OCI-LY1 (cell line): Measurements from ENCODE around the gene IRAK1.

Source experiments
- H2AFZ ChIP-seq: fragments of 200-600 bp; sonication (generic), shearing (Covaris generic); 2 replicates; pipeline ENCODE4 v1.6.0; 2014; ENCODE audit warnings: antibody characterized with exemption, mild to moderate bottlenecking, low read length
- H3F3A ChIP-seq: fragments of 200-600 bp; sonication (generic), shearing (Covaris generic); 2 replicates; pipeline ENCODE4 v1.6.0; 2014; ENCODE audit warnings: mild to moderate bottlenecking, antibody characterized with exemption, low read length, moderate library complexity; ENCODE audit not compliant: insufficient read depth
- H3K27ac ChIP-seq: fragments of 200-600 bp; sonication (generic); 2 replicates; pipeline ENCODE4 v1.5.1; 2014; ENCODE audit warnings: low read length, mixed run types, mild to moderate bottlenecking, low read depth; ENCODE audit not compliant: poor library complexity, severe bottlenecking
- H3K27me3 ChIP-seq: fragments of 200-600 bp; sonication (generic); 2 replicates; pipeline ENCODE4 v1.6.0; 2014; ENCODE audit warnings: antibody characterized with exemption, mild to moderate bottlenecking, low read length, moderate library complexity; ENCODE audit not compliant: insufficient read depth
- H3K36me3 ChIP-seq: fragments of 200-600 bp; sonication (generic); 2 replicates; pipeline ENCODE4 v1.6.1; 2014; ENCODE audit warnings: mild to moderate bottlenecking, antibody characterized with exemption, low read length, moderate library complexity, mixed read lengths; ENCODE audit not compliant: insufficient read depth
- H3K4me1 ChIP-seq: fragments of 200-600 bp; sonication (generic); 2 replicates; pipeline ENCODE4 v1.5.1; 2014; ENCODE audit warnings: mild to moderate bottlenecking, low read length, moderate library complexity; ENCODE audit not compliant: insufficient read depth, severe bottlenecking
- H3K4me2 ChIP-seq: fragments of 200-600 bp; sonication (generic), shearing (Covaris generic); 2 replicates; pipeline ENCODE4 v1.6.1; 2014; ENCODE audit warnings: low read length
- H3K4me3 ChIP-seq: fragments of 200-600 bp; sonication (generic); 2 replicates; pipeline ENCODE4 v1.5.1; 2014; ENCODE audit warnings: low read length, low read depth, mild to moderate bottlenecking, mixed read lengths; ENCODE audit not compliant: poor library complexity, severe bottlenecking
- H3K79me2 ChIP-seq: fragments of 200-600 bp; shearing (Covaris generic); 2 replicates; pipeline ENCODE4 v1.6.1; 2016; ENCODE audit warnings: mixed run types, low read length, mixed read lengths; ENCODE audit not compliant: insufficient read depth
- H3K9ac ChIP-seq: fragments of 200-600 bp; sonication (generic), shearing (Covaris generic); 2 replicates; pipeline ENCODE4 v1.6.1; 2014; ENCODE audit warnings: mild to moderate bottlenecking, low read length, mixed read lengths
- H3K9me2 ChIP-seq: fragments of 200-600 bp; sonication (generic), shearing (Covaris generic); 2 replicates; pipeline ENCODE4 v1.6.1; 2014; ENCODE audit warnings: low read depth, mild to moderate bottlenecking, low read length, mixed read lengths
- H3K9me3 ChIP-seq: fragments of 200-600 bp; shearing (Covaris generic); 2 replicates; pipeline ENCODE4 v1.6.1; 2014; ENCODE audit warnings: low read length, mixed read lengths
- H4K20me1 ChIP-seq: fragments of 200-600 bp; sonication (generic), shearing (Covaris generic); 2 replicates; pipeline ENCODE4 v1.6.0; 2016; ENCODE audit warnings: mild to moderate bottlenecking, low read length; ENCODE audit not compliant: insufficient read depth
- CTCF ChIP-seq: fragments of 200-600 bp; sonication (generic), shearing (Covaris generic); IDR thresholded peaks from 2 replicates; pipeline ENCODE4 v1.5.1; 2017; ENCODE audit warnings: mild to moderate bottlenecking, antibody characterized with exemption, low read length, moderate library complexity, mixed read lengths
- EZH2 ChIP-seq: fragments of 200-600 bp; sonication (generic), shearing (Covaris generic); IDR thresholded peaks from 2 replicates; pipeline ENCODE4 v1.8.0; 2017; ENCODE audit warnings: borderline replicate concordance, mixed run types, mild to moderate bottlenecking, antibody characterized with exemption, low read length, moderate library complexity, mixed read lengths

IRAK1 gene

GRCh38 chrX:154019633-154020528, at the start of gene IRAK1:
TSS of gene IRAK1 (minus strand) at chrX:154019902. CDS start at chrX:154019812, 90 bp downstream.
- no peaks in the 10 kb centered on the region for H3F3A ChIP-seq
- H3K9me2 ChIP-seq: no peaks in the 10 kb centered on the region
- no peaks in the 10 kb centered on the region for H3K27me3 ChIP-seq
- H3K9me3 ChIP-seq: no peaks in the 10 kb centered on the region
- H3K79me2 ChIP-seq: no peaks in the 10 kb centered on the region
- peaks cover 43% of the 10 kb centered on the region for H3K4me1 ChIP-seq
- peak within 1 kb of the TSS; percentile 88 for H3K4me2 ChIP-seq
- H3K36me3 ChIP-seq: peaks cover 38% of the 10 kb centered on the region
- H3K9ac ChIP-seq: peak within 1 kb of the TSS; percentile 96
- peak within 1 kb of the TSS; percentile 88 for H3K27ac ChIP-seq
- H4K20me1 ChIP-seq: no peaks in the 10 kb centered on the region
- H3K4me3 ChIP-seq: peak within 1 kb of the TSS; percentile 84
- no peak within 1 kb of the TSS for H2AFZ ChIP-seq
- TF ChIP-seq CTCF (no peak), EZH2 (no peak)

- Histone ChIP-seq H4K20me1 (no peaks in the 10 kb centered on the region), H3K27ac (no peak overlapping the region), H3K27me3 (no peaks in the 10 kb centered on the region), H3K9me3 (no peaks in the 10 kb centered on the region), H3K9ac (no peak overlapping the region), H3K9me2 (no peaks in the 10 kb centered on the region), H3K4me3 (no peak overlapping the region), H3F3A (no peaks in the 10 kb centered on the region), H2AFZ (no peak overlapping the region), H3K36me3 (no peaks in the 10 kb centered on the region), H3K79me2 (peaks cover 56% of the 10 kb centered on the region), H3K4me2 (no peak overlapping the region), H3K4me1 (peaks cover 26% of the 10 kb centered on the region)
- no peak for TF ChIP-seq CTCF
- no peak for TF ChIP-seq EZH2
Measured at GRCh38 chrX:154068560-154068959, 48.9 kb upstream of the IRAK1 start.

GRCh38 chrX:154064637-154065435, 45.1 kb upstream of the IRAK1 start:
- Histone ChIP-seq H3K79me2 (peaks cover 29% of the 10 kb centered on the region), H3K27ac (peak overlapping the region; percentile 91), H3K27me3 (no peaks in the 10 kb centered on the region)

More at GRCh38 chrX:154064637-154065435, 45.1 kb upstream of the IRAK1 start:
- H3K9me3 ChIP-seq: no peaks in the 10 kb centered on the region
- peak overlapping the region; percentile 61 for H3K9ac ChIP-seq
- H3K4me1 ChIP-seq: peaks cover 37% of the 10 kb centered on the region
- H3K36me3 ChIP-seq: no peaks in the 10 kb centered on the region; the same call in 1 of the 2 replicates
- peak overlapping the region; percentile 22 for H3K4me3 ChIP-seq
- H3K4me2 ChIP-seq: peak overlapping the region; percentile 57
- H3K9me2 ChIP-seq: no peaks in the 10 kb centered on the region
- H2AFZ ChIP-seq: no peak overlapping the region
- TF ChIP-seq CTCF (no peak), EZH2 (no peak)
- H3F3A ChIP-seq: no peaks in the 10 kb centered on the region
- H4K20me1 ChIP-seq: no peaks in the 10 kb centered on the region
